ENCODE results near the gene SURF1. TPM values are rescaled to one million over a fixed set of nuclear protein-coding genes. Genes with fewer than 3 reads are reported as not detected.

SURF1 gene
- total RNA-seq, 4 donors from 2014 or later, result 35.0 to 59.4 (median 41.6) TPM

- no peaks in the 10 kb centered on the region for H3K9me3 ChIP-seq
- H3K27me3 ChIP-seq, result no peaks in the 10 kb centered on the region
- no peak overlapping the region for H3K27ac ChIP-seq
- H3K36me3 ChIP-seq, result no peaks in the 10 kb centered on the region
- H3K4me3 ChIP-seq, result no peak overlapping the region
- DNase-seq (ENCODE audit: low spot score in 2 of 2), result no peak
- no peak for TF ChIP-seq POLR2A (IDR thresholded peaks at IDR 0.05)
- no peak for TF ChIP-seq EP300 (IDR thresholded peaks at IDR 0.05)
- no peak for TF ChIP-seq CTCF (IDR thresholded peaks at IDR 0.05)
- H3K4me1 ChIP-seq, result no peaks in the 10 kb centered on the region
- 75 to 77% methylated on average over 21 to 26 of the region's 26 CpGs for WGBS, 2 donors
Observed at GRCh38 chr9:133303266-133304157, 52.8 kb downstream of the SURF1 start.

Small RNA genes within 50 kb of the gene (small RNA-seq; reads per million reads assigned to genes)
- gene RF00019 (not detected), gene SNORD24 (not detected), gene SNORD36A (not detected), gene SNORD36B (not detected), gene SNORD36C (not detected)

Other genes starting within 250 kb of the SURF1 start
- 10 to 100 TPM; 34.5 to 60.0 (median 48.7) TPM for gene RALGDS, start 235.2 kb downstream of the SURF1 start, total RNA-seq
- 10 to 100 TPM; 15.3 to 63.3 (median 36.8) TPM for gene GBGT1, start 192.6 kb downstream of the SURF1 start, total RNA-seq
- not detected for gene OBP2B, start 147.2 kb downstream of the SURF1 start, total RNA-seq
- gene ABO, start 81.3 kb downstream of the SURF1 start, total RNA-seq, result 10 to 100 TPM in 2 of 4 donors, 1 to 10 TPM in 2; 4.8 to 25.5 (median 8.9) TPM
- gene SURF6, start 20.3 kb downstream of the SURF1 start, total RNA-seq, result 10 to 100 TPM; 21.6 to 36.3 (median 31.5) TPM
- 10 to 100 TPM; 29.3 to 63.6 (median 39.2) TPM for gene MED22, start 8.4 kb downstream of the SURF1 start, total RNA-seq
- 1,000 to 10,000 TPM; 1,757 to 2,575 (median 2,004) TPM for gene RPL7A, start 8.3 kb downstream of the SURF1 start, total RNA-seq
- gene SURF2, start 63 bp upstream of the SURF1 start, total RNA-seq, result 10 to 100 TPM; 12.2 to 24.3 (median 23.0) TPM
- 100 to 1,000 TPM; 102 to 213 (median 123) TPM for gene SURF4, start 19.6 kb upstream of the SURF1 start, total RNA-seq
- 1 to 10 TPM in 1 of 4 donors, under 1 TPM in 3; 0.22 to 1.0 (median 0.69) TPM for gene STKLD1, start 19.9 kb upstream of the SURF1 start, total RNA-seq
- 10 to 100 TPM; 17.9 to 27.0 (median 22.7) TPM for gene REXO4, start 61.5 kb upstream of the SURF1 start, total RNA-seq
- 1 to 10 TPM; 1.7 to 4.3 (median 3.2) TPM for gene ADAMTS13, start 65.9 kb upstream of the SURF1 start, total RNA-seq
- 10 to 100 TPM in 2 of 4 donors, 1 to 10 TPM in 2; 8.6 to 16.3 (median 10.3) TPM for gene CACFD1, start 103.5 kb upstream of the SURF1 start, total RNA-seq
- gene SLC2A6, start 122.6 kb upstream of the SURF1 start, total RNA-seq, result 1 to 10 TPM; 2.1 to 6.3 (median 3.0) TPM
- gene MYMK, start 168.5 kb upstream of the SURF1 start, total RNA-seq, result 1 to 10 TPM in 2 of 4 donors, not detected in 2; 1.4 to 8.3 TPM
- gene ADAMTSL2, start 178.2 kb upstream of the SURF1 start, total RNA-seq, result 10 to 100 TPM; 11.1 to 38.9 (median 26.9) TPM

Data from tibial nerve (tissue), 4 donors.